H1 (cell line): Measurements from ENCODE around the gene AIG1. TPM values are rescaled to one million over a fixed set of nuclear protein-coding genes. Genes with fewer than 3 reads are reported as not detected.

Source experiments
- ASH2L ChIP-seq: fragments of 200-600, 300-600 bp; sonication (generic); IDR thresholded peaks from one replicate; pipeline ENCODE4 v1.7.1; 2017; ENCODE audit warnings: low read length
- CHD1 ChIP-seq: IDR thresholded peaks from 2 replicates; pipeline ENCODE4 v1.6.1; 2012; ENCODE audit warnings: low read depth, low read length, improper control_type of control experiment
- EP300 ChIP-seq, 2 experiments: IDR thresholded peaks; 1 replicate in 1 of 2; 2 replicates in 1 of 2; pipeline ENCODE4 v1.6.1; 2011 to 2012; ENCODE audit warnings: low read depth in 2 of 2, low read length in 2 of 2, mild to moderate bottlenecking in 2 of 2, borderline replicate concordance in 1 of 2, inconsistent platforms in 1 of 2, moderate library complexity in 1 of 2
- POLR2AphosphoS5 ChIP-seq: IDR thresholded peaks from 2 replicates; pipeline ENCODE4 v1.6.1; 2011; ENCODE audit warnings: low read depth, low read length
- POU5F1 ChIP-seq: IDR thresholded peaks from 2 replicates; pipeline ENCODE4 v1.6.1; 2011; ENCODE audit warnings: low read depth, mild to moderate bottlenecking, low read length, moderate library complexity
- SP1 ChIP-seq: IDR thresholded peaks from 2 replicates; pipeline ENCODE4 v1.6.1; 2011; ENCODE audit warnings: low read depth, low read length
- SP4 ChIP-seq: IDR thresholded peaks from 2 replicates; pipeline ENCODE4 v1.6.1; 2012; ENCODE audit warnings: low read length, inconsistent platforms
- SRF ChIP-seq: IDR thresholded peaks from 2 replicates; pipeline ENCODE4 v1.6.1; 2011; ENCODE audit warnings: mild to moderate bottlenecking, low read depth, low read length, moderate library complexity
- polyA plus RNA-seq, 7 experiments: library from polyadenylated mRNA; depleted of rRNA in 3 of 7; stranded (reverse) in 5 of 7; unstranded in 2 of 7; fragments of >200 nt in 5 of 7; fragments of 200-250 nt in 2 of 7; gene quantifications; 1 replicate in 5 of 7; 2 replicates in 1 of 7; 4 replicates in 1 of 7; pipeline versions ENCODE4 v1.2.1 to v1.2.3, GENCODE V29; 2011 to 2013; ENCODE audit warnings: missing spikeins in 2 of 7, mixed read lengths in 2 of 7
- total RNA-seq: library from RNA; stranded (reverse); fragmentation: NEBNext Ultra II Directional; extraction: Animal tissue kit (Norgen Biotek cat#: 25700); gene quantifications from 2 replicates; pipeline ENCODE4 v1.2.1, GENCODE V29; 2021

Gene AIG1
- total and polyA plus RNA-seq, 2 of the 8 experiments (the other 6 are each of a cell fraction or from before 2014, with no cell fraction given) = 56.6 to 58.4 TPM

DNA sequence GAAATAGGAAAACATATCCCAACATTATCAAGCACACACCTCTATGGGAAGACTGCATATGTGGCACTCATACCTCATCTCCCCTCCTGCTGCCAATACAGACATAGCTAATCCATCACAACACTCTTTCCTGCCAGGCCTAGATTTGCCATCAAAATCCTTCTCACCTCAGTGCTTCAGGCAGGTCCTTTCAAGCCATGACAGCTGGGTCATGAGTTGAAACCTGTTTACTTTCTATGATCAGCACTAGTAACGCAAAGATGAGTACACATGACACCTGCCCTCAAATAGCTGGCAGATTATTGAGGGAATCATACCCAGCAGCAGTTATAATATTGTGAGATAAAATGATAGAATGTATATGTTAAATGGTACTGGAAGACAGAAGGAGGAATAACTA, 183.1 kb downstream of the AIG1 start (continued):
- TF ChIP-seq SP1 (no peak), POU5F1 (no peak), CHD1 (no peak), ASH2L (no peak), POLR2AphosphoS5 (no peak), EP300 (IDR thresholded peaks at IDR 0.05; ENCODE audit: borderline replicate concordance in 1 of 2, low read depth in 2 of 2, low read length in 2 of 2) (no peak), SP4 (no peak), SRF (no peak)
- TF ChIP-seq, all 59 proteins: peak for 0
